Ovary (tissue), 10 donors: ENCODE data around the gene SPEF2. TPM values are rescaled to one million over a fixed set of nuclear protein-coding genes. Genes with fewer than 3 reads are reported as not detected.
A peak's percentile ranks its signal among the peaks of the same experiment; 100 is the strongest.

Experiments
- DNase-seq, 5 donors: peaks; one replicate each; pipeline ENCODE4 v3.0.0-alpha.2; 2019 to 2020
- H3K27ac ChIP-seq, 2 donors: fragments of 200-600 bp; one replicate each; pipeline versions ENCODE4 v1.5.1 to v1.8.0; 2019 to 2022
- H3K27me3 ChIP-seq: fragments of 200-600 bp; one replicate; pipeline ENCODE4 v1.8.0; 2022
- H3K36me3 ChIP-seq: fragments of 200-600 bp; sonication (generic); one replicate; pipeline ENCODE4 v1.5.1; 2019
- H3K4me1 ChIP-seq: one replicate; pipeline ENCODE4 v1.8.1; 2013; ENCODE audit warnings: mild to moderate bottlenecking, moderate library complexity; ENCODE audit not compliant: insufficient read depth
- H3K4me3 ChIP-seq: fragments of 200-600 bp; sonication (generic); one replicate; pipeline ENCODE4 v1.5.1; 2017
- H3K9me3 ChIP-seq, 2 donors: fragments of 200-600 bp in 1 of 2; sonication (generic) in 1 of 2; one replicate each; pipeline versions ENCODE4 v1.5.1 to v1.8.1; 2013 to 2019; ENCODE audit warnings: mild to moderate bottlenecking in 1 of 2, moderate library complexity in 1 of 2
- EP300 ChIP-seq: sonication (generic); formaldehyde crosslinking; IDR thresholded peaks from one replicate; pipeline ENCODE4 v1.6.1; 2017; ENCODE audit warnings: antibody characterized with exemption
- POLR2A ChIP-seq: fragments of 450-650 bp; IDR thresholded peaks from one replicate; pipeline ENCODE4 v1.6.1; 2017; ENCODE audit warnings: antibody characterized with exemption, mild to moderate bottlenecking, moderate library complexity
- WGBS, 3 donors: extraction: QIAGEN DNeasy Blood & Tissue Kit in 1 of 3; methylation state at CpG; one replicate each; pipeline versions ENCODE4 v1.1.5 to v1.1.7; 2013 to 2017; 5-methylcytosine and 5-hydroxymethylcytosine counted together
- intact Hi-C, 4 donors: fragments of 100-400 bp; cut with DNase I; formaldehyde crosslinking; loops; one replicate each; pipeline versions ENCODE4 v1.11.0 to v1.15.1; 2022 to 2023
- long read RNA-seq, 3 donors: library from polyadenylated mRNA in 2 of 3; unstranded in 2 of 3; transcript quantifications; one replicate each; pipeline ENCODE4 v2.0.0 and lab custom pipeline, GENCODE V29; 2021 to 2026
- polyA plus RNA-seq, 2 donors: library from polyadenylated mRNA; stranded (reverse); fragments of 200-250 nt in 1 of 2; fragments of 350-450 nt in 1 of 2; fragmentation: Illumina TruSeq in 1 of 2; extraction: RNeasy Lipid Tissue Mini Kit (QIAGEN cat#74804) in 1 of 2; gene quantifications; one replicate each; pipeline ENCODE4 v1.2.3, GENCODE V29; 2013 to 2014
- total RNA-seq, 7 donors: library from RNA; depleted of rRNA in 2 of 7; stranded (reverse); fragments of >200 nt in 2 of 7; fragmentation: NEBNext Ultra II Directional in 3 of 7; extraction: Animal tissue kit (Norgen Biotek cat#: 25700) in 3 of 7; gene quantifications; one replicate each; pipeline versions ENCODE4 v1.1.0 to v1.2.4, GENCODE V29; 2016 to 2023
- TF ChIP-seq, protein P1 (sequence below), 3 donors: fragments of 450-650 bp in 2 of 3; fragments of 200-600 bp in 1 of 3; IDR thresholded peaks; one replicate each; pipeline versions ENCODE4 v1.5.1 to v1.8.0; 2016 to 2022; ENCODE audit warnings: antibody characterized with exemption in 3 of 3, mild to moderate bottlenecking in 1 of 3
- donor health status: DM: no; HTN: no; CAD: no; lungs with moderate emphysema.
- donor health status: DM: no; HTN: no; CAD: no.
- donor health status: Bipolar disorder and iron deficiency.
- donor health status: DM: yes; HTN: yes; CAD: no.
- donor health status: DM: no; HTN: no; CAD: no.
- donor health status: DM: yes; HTN: yes; CAD: no.

SPEF2 gene, protein sequence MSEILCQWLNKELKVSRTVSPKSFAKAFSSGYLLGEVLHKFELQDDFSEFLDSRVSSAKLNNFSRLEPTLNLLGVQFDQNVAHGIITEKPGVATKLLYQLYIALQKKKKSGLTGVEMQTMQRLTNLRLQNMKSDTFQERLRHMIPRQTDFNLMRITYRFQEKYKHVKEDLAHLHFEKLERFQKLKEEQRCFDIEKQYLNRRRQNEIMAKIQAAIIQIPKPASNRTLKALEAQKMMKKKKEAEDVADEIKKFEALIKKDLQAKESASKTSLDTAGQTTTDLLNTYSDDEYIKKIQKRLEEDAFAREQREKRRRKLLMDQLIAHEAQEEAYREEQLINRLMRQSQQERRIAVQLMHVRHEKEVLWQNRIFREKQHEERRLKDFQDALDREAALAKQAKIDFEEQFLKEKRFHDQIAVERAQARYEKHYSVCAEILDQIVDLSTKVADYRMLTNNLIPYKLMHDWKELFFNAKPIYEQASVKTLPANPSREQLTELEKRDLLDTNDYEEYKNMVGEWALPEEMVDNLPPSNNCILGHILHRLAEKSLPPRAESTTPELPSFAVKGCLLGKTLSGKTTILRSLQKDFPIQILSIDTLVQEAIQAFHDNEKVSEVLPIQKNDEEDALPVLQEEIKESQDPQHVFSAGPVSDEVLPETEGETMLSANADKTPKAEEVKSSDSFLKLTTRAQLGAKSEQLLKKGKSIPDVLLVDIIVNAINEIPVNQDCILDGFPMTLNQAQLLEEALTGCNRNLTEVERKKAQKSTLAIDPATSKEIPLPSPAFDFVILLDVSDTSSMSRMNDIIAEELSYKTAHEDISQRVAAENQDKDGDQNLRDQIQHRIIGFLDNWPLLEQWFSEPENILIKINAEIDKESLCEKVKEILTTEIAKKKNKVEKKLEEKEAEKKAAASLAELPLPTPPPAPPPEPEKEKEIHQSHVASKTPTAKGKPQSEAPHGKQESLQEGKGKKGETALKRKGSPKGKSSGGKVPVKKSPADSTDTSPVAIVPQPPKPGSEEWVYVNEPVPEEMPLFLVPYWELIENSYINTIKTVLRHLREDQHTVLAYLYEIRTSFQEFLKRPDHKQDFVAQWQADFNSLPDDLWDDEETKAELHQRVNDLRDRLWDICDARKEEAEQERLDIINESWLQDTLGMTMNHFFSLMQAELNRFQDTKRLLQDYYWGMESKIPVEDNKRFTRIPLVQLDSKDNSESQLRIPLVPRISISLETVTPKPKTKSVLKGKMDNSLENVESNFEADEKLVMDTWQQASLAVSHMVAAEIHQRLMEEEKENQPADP (N-terminal part only)
- 10 to 100 TPM in 2 of 7 donors, 1 to 10 TPM in 5; 4.2 to 31.8 (median 9.0) TPM for total RNA-seq
- 1 to 10 TPM; 4.6 to 9.0 TPM for polyA plus RNA-seq
- long read RNA-seq, donor 1, partial matches to known transcripts = 2 of 3 reads
- long read RNA-seq, donor 1, other reads (novel, unspliced or antisense) = 0 of 3 reads
- long read RNA-seq, donor 2, partial matches to known transcripts = 0 of 3 reads
- long read RNA-seq, donor 2, other reads (novel, unspliced or antisense) = 0 of 3 reads
- long read RNA-seq, donor 3, full-length matches to known transcripts = 4 of 8 reads
- long read RNA-seq, donor 3, partial matches to known transcripts = 0 of 8 reads
- long read RNA-seq, donor 3, other reads (novel, unspliced or antisense) = 4 of 8 reads

DNA sequence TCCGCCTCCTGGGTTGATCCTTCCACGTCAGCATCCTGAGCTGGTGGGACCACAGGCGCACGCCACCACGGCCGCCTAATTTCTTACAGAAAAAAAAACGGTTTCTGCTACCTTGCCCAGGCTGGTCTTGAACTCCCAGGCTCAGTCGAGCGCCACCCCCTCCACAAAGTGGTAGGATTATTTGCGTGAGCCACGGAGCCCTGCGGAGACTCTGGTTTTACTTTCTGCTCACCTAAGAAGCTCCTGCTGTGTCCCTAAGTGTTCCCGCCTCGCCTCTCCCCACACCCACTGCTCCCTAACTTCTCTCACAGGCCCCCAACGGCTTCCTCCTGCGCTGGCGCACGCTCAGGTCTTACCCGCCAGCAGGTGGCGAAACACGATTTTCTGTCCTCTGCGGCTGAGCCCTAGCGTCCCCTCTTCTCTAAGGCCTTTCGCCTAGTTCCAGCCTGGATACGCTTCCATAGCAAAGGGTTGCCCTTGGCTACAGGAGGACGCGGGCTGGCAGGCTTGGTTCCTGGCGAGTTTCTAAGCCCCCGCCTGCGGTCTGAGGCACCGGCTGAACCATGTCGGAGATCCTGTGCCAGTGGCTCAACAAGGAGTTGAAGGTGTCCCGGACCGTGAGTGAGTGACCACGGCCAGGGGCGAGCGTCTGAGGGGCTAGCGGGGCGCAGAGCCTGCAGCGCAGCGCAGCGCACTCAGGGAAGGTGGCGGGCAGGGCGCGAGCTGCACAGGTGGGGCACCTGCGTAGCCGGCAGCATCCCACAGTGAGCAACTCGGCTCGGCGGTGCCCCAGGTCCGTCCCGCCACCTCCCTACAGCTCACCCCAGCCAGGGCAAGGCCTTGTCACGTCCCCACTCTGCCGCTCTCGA lies at the start of gene SPEF2:
Gene SPEF2 (plus strand): TSS at position 429 of the 869 bp plus-strand sequence. CDS start 135 bp downstream, at position 564.
- peak; percentile 70 to 87 (median 82) for DNase-seq
- H3K27me3 ChIP-seq = no peaks in the 10 kb centered on the region
- peak within 1 kb of the TSS; percentile 78 for H3K4me3 ChIP-seq
- WGBS, 3 donors = 2 to 3% (median 3%) methylated on average over 55 of the region's 55 CpGs
- no peaks in the 10 kb centered on the region for H3K9me3 ChIP-seq
- intact Hi-C loops = loop anchor here in 3 of 4 donors (5.0 to 10.0 kb wide), 2 partner anchors 307 to 310 kb away; no protein-coding TSS in a partner anchor
- TF ChIP-seq, protein P1, sequence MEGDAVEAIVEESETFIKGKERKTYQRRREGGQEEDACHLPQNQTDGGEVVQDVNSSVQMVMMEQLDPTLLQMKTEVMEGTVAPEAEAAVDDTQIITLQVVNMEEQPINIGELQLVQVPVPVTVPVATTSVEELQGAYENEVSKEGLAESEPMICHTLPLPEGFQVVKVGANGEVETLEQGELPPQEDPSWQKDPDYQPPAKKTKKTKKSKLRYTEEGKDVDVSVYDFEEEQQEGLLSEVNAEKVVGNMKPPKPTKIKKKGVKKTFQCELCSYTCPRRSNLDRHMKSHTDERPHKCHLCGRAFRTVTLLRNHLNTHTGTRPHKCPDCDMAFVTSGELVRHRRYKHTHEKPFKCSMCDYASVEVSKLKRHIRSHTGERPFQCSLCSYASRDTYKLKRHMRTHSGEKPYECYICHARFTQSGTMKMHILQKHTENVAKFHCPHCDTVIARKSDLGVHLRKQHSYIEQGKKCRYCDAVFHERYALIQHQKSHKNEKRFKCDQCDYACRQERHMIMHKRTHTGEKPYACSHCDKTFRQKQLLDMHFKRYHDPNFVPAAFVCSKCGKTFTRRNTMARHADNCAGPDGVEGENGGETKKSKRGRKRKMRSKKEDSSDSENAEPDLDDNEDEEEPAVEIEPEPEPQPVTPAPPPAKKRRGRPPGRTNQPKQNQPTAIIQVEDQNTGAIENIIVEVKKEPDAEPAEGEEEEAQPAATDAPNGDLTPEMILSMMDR (IDR thresholded peaks at IDR 0.05) = peak; percentile 59 to 78 (median 73)
- no peak for TF ChIP-seq POLR2A
- no peak within 1 kb of the TSS for H3K27ac ChIP-seq
- H3K36me3 ChIP-seq = no peaks in the 10 kb centered on the region
- H3K4me1 ChIP-seq = peaks cover 2% of the 10 kb centered on the region

DNA sequence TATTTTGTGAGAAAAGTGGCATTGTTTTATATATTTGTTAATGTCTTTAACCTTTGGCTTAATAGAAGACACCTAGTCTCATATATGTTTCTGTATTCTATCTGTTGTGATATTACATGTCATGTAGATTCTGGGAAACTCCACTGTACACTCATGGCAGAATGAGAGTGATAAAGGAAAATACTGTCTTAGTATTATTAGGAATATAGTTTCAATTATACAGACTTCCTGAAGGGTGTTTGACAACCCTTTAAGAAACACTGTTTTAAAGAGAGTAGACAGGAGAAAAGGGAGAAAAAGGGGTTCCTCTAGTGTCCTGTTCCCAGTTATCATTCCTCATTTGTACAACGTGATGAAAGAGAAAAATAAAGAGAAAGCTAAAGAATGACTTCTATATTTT lies 42.1 kb upstream of the SPEF2 start:
- WGBS, 3 donors = 37 to 47% (median 39%) methylated on average over 1 of the region's 1 CpG

DNA sequence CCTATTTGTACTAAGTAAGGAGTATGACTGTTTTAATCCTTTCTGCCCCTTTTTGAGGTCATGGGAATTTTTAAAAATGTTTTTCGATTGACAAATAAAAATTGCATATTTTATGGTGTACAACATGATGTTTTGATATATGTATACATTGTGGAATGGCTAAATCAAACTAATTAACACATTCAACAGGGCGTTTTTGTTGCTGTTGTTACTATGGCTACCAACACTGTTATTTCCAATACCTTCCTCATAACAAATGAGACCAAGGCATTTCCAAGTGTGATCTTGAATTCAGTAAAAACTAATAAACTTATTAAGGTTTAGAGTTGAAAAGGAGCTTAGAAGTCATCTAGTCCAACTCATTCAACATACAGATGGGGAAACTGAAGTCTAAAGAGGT lies 30.2 kb upstream of the SPEF2 start:
- no peaks in the 10 kb centered on the region for H3K27me3 ChIP-seq
- no peak for TF ChIP-seq POLR2A
- TF ChIP-seq, protein P1 (IDR thresholded peaks at IDR 0.05) = no peak
- no peak for TF ChIP-seq EP300
- no peaks in the 10 kb centered on the region for H3K9me3 ChIP-seq
- DNase-seq = no peak
- H3K4me1 ChIP-seq = no peaks in the 10 kb centered on the region
- 38 to 72% (median 65%) methylated on average over 2 of the region's 2 CpGs for WGBS, 3 donors
- H3K4me3 ChIP-seq = no peak overlapping the region
- intact Hi-C loops = no loop called here
- H3K36me3 ChIP-seq = no peaks in the 10 kb centered on the region
- H3K27ac ChIP-seq = no peak overlapping the region

More for the DNA sequence above, 42.1 kb upstream of the SPEF2 start:
- Histone ChIP-seq H3K4me1 (no peaks in the 10 kb centered on the region), H3K27ac (no peak overlapping the region), H3K36me3 (no peaks in the 10 kb centered on the region), H3K4me3 (no peak overlapping the region), H3K27me3 (no peaks in the 10 kb centered on the region), H3K9me3 (no peaks in the 10 kb centered on the region)
- TF ChIP-seq POLR2A (no peak), EP300 (no peak)
- TF ChIP-seq, protein P1 (IDR thresholded peaks at IDR 0.05) = no peak
- DNase-seq = no peak
- intact Hi-C loops = no loop called here
